Activated effector memory CD4-positive, alpha-beta T cell treated with anti-CD3 and anti-CD28 coated beads, Interleukin-2, amount 50 U/mL, for 16 hours (primary cell): Measurements from ENCODE around the gene CD99.
A peak's percentile ranks its signal among the peaks of the same experiment; 100 is the strongest.
"Not testable (repeated sequence)": the region's sequence is repeated elsewhere in the genome, so short reads cannot be mapped to it uniquely, and the experiment has no call there.

Source experiments
- DNase-seq: peaks from one replicate; pipeline ENCODE4 v3.0.0-alpha.2; 2020

The CD99 gene

GRCh38 chrX:2700405-2701320 is 9.6 kb downstream of the CD99 start:
- DNase-seq, result no peak

GRCh38 chrX:2701600-2701999 is 10.5 kb downstream of the CD99 start:
- DNase-seq, result no peak

GRCh38 chrX:2703991-2704369 is 12.9 kb downstream of the CD99 start:
- DNase-seq, result no peak

- no peak for DNase-seq
These were observed 14.1 kb downstream of the CD99 start for GRCh38 chrX:2705046-2705832.

GRCh38 chrX:2707334-2707760 is 16.3 kb downstream of the CD99 start:
- DNase-seq, result peak; percentile 84

GRCh38 chrX:2708021-2708420 is 16.9 kb downstream of the CD99 start:
- DNase-seq, result no peak

GRCh38 chrX:2708592-2709188 is 17.6 kb downstream of the CD99 start:
- no peak for DNase-seq

- no peak for DNase-seq
These were observed 18.5 kb downstream of the CD99 start for GRCh38 chrX:2709556-2709955.

- DNase-seq, result peak; percentile 79
These were observed 19.1 kb downstream of the CD99 start for GRCh38 chrX:2710041-2710840.

GRCh38 chrX:2711441-2711840 is 20.3 kb downstream of the CD99 start:
- DNase-seq, result no peak

- DNase-seq, result no peak
These were observed 21.3 kb downstream of the CD99 start for GRCh38 chrX:2712428-2712827.

- no peak for DNase-seq
These were observed 22.1 kb downstream of the CD99 start for GRCh38 chrX:2712890-2713840.

GRCh38 chrX:2714551-2714950 is 23.5 kb downstream of the CD99 start:
- DNase-seq, result peak; percentile 73

- DNase-seq, result no peak
These were observed 24.0 kb downstream of the CD99 start for GRCh38 chrX:2715066-2715600.

- DNase-seq, result no peak
These were observed 26.2 kb downstream of the CD99 start for GRCh38 chrX:2717312-2717711.

- no peak for DNase-seq
These were observed 27.7 kb downstream of the CD99 start for GRCh38 chrX:2718821-2719220.

- DNase-seq, result no peak
These were observed 28.8 kb downstream of the CD99 start for GRCh38 chrX:2719774-2720447.

- no peak for DNase-seq
These were observed 32.3 kb downstream of the CD99 start for GRCh38 chrX:2723286-2723879.

GRCh38 chrX:2727264-2727663 is 36.2 kb downstream of the CD99 start:
- DNase-seq, result not testable (repeated sequence)

- DNase-seq, result no peak
These were observed 41.0 kb downstream of the CD99 start for GRCh38 chrX:2732076-2732475.
